Spleen (tissue), 11 donors: ENCODE results near the gene PLEKHO1. TPM values are rescaled to one million over a fixed set of nuclear protein-coding genes. Genes with fewer than 3 reads are reported as not detected.
"Not testable (repeated sequence)": the region's sequence is repeated elsewhere in the genome, so short reads cannot be mapped to it uniquely, and the experiment has no call there.

Experiments
- DNase-seq: peaks from one replicate; pipeline ENCODE4 v3.0.0-alpha.2; 2020
- H3K27ac ChIP-seq, 8 donors: fragments of 200-600 bp; sonication (generic) in 7 of 8; 1 replicate in 4 of 8; 2 replicates in 4 of 8; pipeline versions ENCODE4 v1.5.0 to v1.8.0; 2016 to 2021; ENCODE audit warnings: inconsistent platforms in 4 of 8, mild to moderate bottlenecking in 4 of 8, moderate library complexity in 1 of 8
- H3K27me3 ChIP-seq, 7 donors: fragments of 200-600 bp; sonication (generic) in 6 of 7; replicated peaks in 1 of 7; 1 replicate in 4 of 7; 2 replicates in 3 of 7; pipeline versions ENCODE4 v1.5.0 to v1.8.0; 2016 to 2021; ENCODE audit warnings: inconsistent platforms in 3 of 7, mild to moderate bottlenecking in 1 of 7
- H3K36me3 ChIP-seq, 6 donors: fragments of 200-600 bp; sonication (generic) in 5 of 6; 1 replicate in 4 of 6; 2 replicates in 2 of 6; pipeline versions ENCODE4 v1.5.0 to v1.8.0; 2016 to 2021; ENCODE audit warnings: inconsistent platforms in 2 of 6
- H3K4me1 ChIP-seq, 6 donors: fragments of 200-600 bp; sonication (generic) in 5 of 6; 1 replicate in 3 of 6; 2 replicates in 3 of 6; pipeline versions ENCODE4 v1.5.0 to v1.8.0; 2016 to 2021; ENCODE audit warnings: inconsistent platforms in 3 of 6
- H3K4me3 ChIP-seq, 8 donors: fragments of 200-600 bp; sonication (generic) in 7 of 8; 1 replicate in 4 of 8; 2 replicates in 4 of 8; pipeline versions ENCODE4 v1.5.0 to v1.8.0; 2016 to 2021; ENCODE audit warnings: inconsistent platforms in 4 of 8, mild to moderate bottlenecking in 4 of 8, moderate library complexity in 2 of 8
- H3K9me3 ChIP-seq, 8 donors: fragments of 200-600 bp; sonication (generic) in 7 of 8; 1 replicate in 4 of 8; 2 replicates in 4 of 8; pipeline versions ENCODE4 v1.5.0 to v1.8.0; 2016 to 2021; ENCODE audit warnings: inconsistent platforms in 4 of 8
- CTCF ChIP-seq, 11 experiments: fragments of 200-600 bp in 7 of 11; fragments of 450-650 bp in 4 of 11; sonication (generic) in 4 of 11; IDR thresholded peaks in 8 of 11; conservative IDR thresholded peaks in 3 of 11; 1 replicate in 7 of 11; 2 replicates in 4 of 11; pipeline versions ENCODE4 v1.4.0 to v1.8.0; 2016 to 2021; ENCODE audit warnings: antibody characterized with exemption in 11 of 11, inconsistent platforms in 4 of 11, mild to moderate bottlenecking in 1 of 11
- POLR2A ChIP-seq, 3 donors: fragments of 450-650 bp; IDR thresholded peaks; one replicate each; pipeline ENCODE4 v1.5.1; 2017; ENCODE audit warnings: antibody characterized with exemption in 3 of 3, mild to moderate bottlenecking in 1 of 3
- POLR2AphosphoS5 ChIP-seq, 3 donors: sonication (generic); formaldehyde crosslinking; IDR thresholded peaks; one replicate each; pipeline ENCODE4 v1.5.1; 2017; ENCODE audit warnings: antibody characterized with exemption in 3 of 3
- WGBS, 5 donors: extraction: QIAGEN DNeasy Blood & Tissue Kit in 3 of 5; methylation state at CpG; one replicate each; pipeline versions ENCODE4 v1.1.5 to v1.1.7; 2013 to 2018; 5-methylcytosine and 5-hydroxymethylcytosine counted together
- intact Hi-C: fragments of 100-400 bp; cut with DNase I; formaldehyde crosslinking; loops from one replicate; pipeline ENCODE4 v1.15.0; 2023; ENCODE audit warnings: low total_unique reads
- polyA plus RNA-seq, 3 donors: library from polyadenylated mRNA; stranded (reverse); fragments of 200-250 nt; gene quantifications; one replicate each; pipeline ENCODE4 v1.2.1, GENCODE V29; 2013
- total RNA-seq, 7 donors: library from RNA; depleted of rRNA in 3 of 7; stranded (reverse); fragments of >200 nt in 3 of 7; fragmentation: NEBNext Ultra II Directional in 4 of 7; extraction: Animal tissue kit (Norgen Biotek cat#: 25700) in 4 of 7; gene quantifications; one replicate each; pipeline versions ENCODE4 v1.1.0 to v1.2.1, GENCODE V29; 2016 to 2021
- donor health status: healthy with polysubstance abuse.
- donor health status: DM: no; HTN: no; CAD: no; lungs with moderate emphysema.
- donor health status: DM: no; HTN: no; CAD: no.
- donor health status: Bipolar disorder and iron deficiency.
- donor health status: healthy.
- donor health status: DM: no; HTN: no; CAD: no.
- donor health status: DM: yes; HTN: yes; CAD: no.

PLEKHO1 gene
- total and polyA plus RNA-seq, 10 donors = 95.9 to 228 (median 129) TPM

- Histone ChIP-seq H3K4me3 (no peak overlapping the region), H3K27me3 (no peaks in the 10 kb centered on the region), H3K36me3 (no peaks in the 10 kb centered on the region), H3K27ac (no peak overlapping the region), H3K4me1 (no peaks in the 10 kb centered on the region), H3K9me3 (no peaks in the 10 kb centered on the region)
- WGBS, 5 donors = 79 to 92% (median 88%) methylated on average over 1 of the region's 1 CpG
- intact Hi-C loops = no loop called here
- DNase-seq = no peak
- TF ChIP-seq CTCF (IDR thresholded peaks at IDR 0.05 in 8 of 11, conservative IDR thresholded peaks at IDR 0.05 in 3 of 11) (no peak), POLR2AphosphoS5 (IDR thresholded peaks at IDR 0.05) (no peak), POLR2A (IDR thresholded peaks at IDR 0.05) (no peak)
These were observed 46.7 kb downstream of the PLEKHO1 start for GRCh38 chr1:150196417-150196816.

GRCh38 chr1:150207281-150207971 is 57.7 kb downstream of the PLEKHO1 start:
- Histone ChIP-seq H3K27me3 (no peaks in the 10 kb centered on the region), H3K9me3 (no peaks in the 10 kb centered on the region), H3K36me3 (no peaks in the 10 kb centered on the region), H3K4me1 (no peaks in the 10 kb centered on the region), H3K4me3 (no peak overlapping the region), H3K27ac (no peak overlapping the region)
- DNase-seq = no peak
- TF ChIP-seq CTCF (IDR thresholded peaks at IDR 0.05 in 8 of 11, conservative IDR thresholded peaks at IDR 0.05 in 3 of 11) (no peak), POLR2A (IDR thresholded peaks at IDR 0.05) (no peak), POLR2AphosphoS5 (IDR thresholded peaks at IDR 0.05) (no peak)
- intact Hi-C loops = no loop called here
- 91 to 93% (median 93%) methylated on average over 7 of the region's 7 CpGs for WGBS, 5 donors

GRCh38 chr1:150208460-150208859 is 58.7 kb downstream of the PLEKHO1 start:
- 92 to 96% (median 95%) methylated on average over 6 of the region's 6 CpGs for WGBS, 5 donors
- DNase-seq, H3K27me3 ChIP-seq, H3K4me1 ChIP-seq, H3K36me3 ChIP-seq, H3K27ac ChIP-seq, H3K9me3 ChIP-seq, H3K4me3 ChIP-seq, intact Hi-C loops: not testable (repeated sequence)

Other genes starting within 250 kb of the PLEKHO1 start
- gene SV2A, start 232.1 kb upstream of the PLEKHO1 start, total RNA-seq = 1 to 10 TPM; 1.1 to 3.7 (median 2.5) TPM
- under 1 TPM; 0.43 to 0.90 (median 0.64) TPM for gene SV2A, start 232.1 kb upstream of the PLEKHO1 start, polyA plus RNA-seq
- gene SF3B4, start 222.1 kb upstream of the PLEKHO1 start, total RNA-seq = 10 to 100 TPM; 17.6 to 43.8 (median 40.5) TPM
- 10 to 100 TPM; 19.7 to 27.8 (median 24.6) TPM for gene SF3B4, start 222.1 kb upstream of the PLEKHO1 start, polyA plus RNA-seq
- 10 to 100 TPM in 2 of 7 donors, 1 to 10 TPM in 5; 4.4 to 16.2 (median 6.6) TPM for gene MTMR11, start 213.0 kb upstream of the PLEKHO1 start, total RNA-seq
- gene MTMR11, start 213.0 kb upstream of the PLEKHO1 start, polyA plus RNA-seq = 1 to 10 TPM; 1.4 to 3.3 (median 2.1) TPM
- 10 to 100 TPM; 10.2 to 20.5 (median 14.2) TPM for gene OTUD7B, start 139.2 kb upstream of the PLEKHO1 start, total RNA-seq
- gene OTUD7B, start 139.2 kb upstream of the PLEKHO1 start, polyA plus RNA-seq = 1 to 10 TPM in 1 of 3 donors, under 1 TPM in 2; 0.70 to 2.9 (median 0.78) TPM
- 10 to 100 TPM; 35.8 to 62.8 (median 47.4) TPM for gene VPS45, start 82.1 kb upstream of the PLEKHO1 start, total RNA-seq
- 10 to 100 TPM; 16.2 to 22.7 (median 21.6) TPM for gene VPS45, start 82.1 kb upstream of the PLEKHO1 start, polyA plus RNA-seq
- gene ANP32E, start 86.2 kb downstream of the PLEKHO1 start, total RNA-seq = 10 to 100 TPM; 29.8 to 44.0 (median 35.2) TPM
- gene ANP32E, start 86.2 kb downstream of the PLEKHO1 start, polyA plus RNA-seq = 10 to 100 TPM; 24.6 to 35.6 (median 31.7) TPM
- not detected for gene CA14, start 107.9 kb downstream of the PLEKHO1 start, total RNA-seq
- not detected for gene CA14, start 107.9 kb downstream of the PLEKHO1 start, polyA plus RNA-seq
- gene APH1A, start 119.1 kb downstream of the PLEKHO1 start, total RNA-seq = 100 to 1,000 TPM; 116 to 170 (median 135) TPM
- gene APH1A, start 119.1 kb downstream of the PLEKHO1 start, polyA plus RNA-seq = 100 to 1,000 TPM in 1 of 3 donors, 10 to 100 TPM in 2; 72.0 to 186 (median 87.3) TPM
- gene C1orf54, start 122.9 kb downstream of the PLEKHO1 start, total RNA-seq = 10 to 100 TPM; 15.1 to 42.8 (median 28.7) TPM
- gene C1orf54, start 122.9 kb downstream of the PLEKHO1 start, polyA plus RNA-seq = 10 to 100 TPM; 23.4 to 46.7 (median 37.4) TPM
- gene CIART, start 132.6 kb downstream of the PLEKHO1 start, total RNA-seq = 1 to 10 TPM in 5 of 7 donors, under 1 TPM in 1, not detected in 1; 0.97 to 3.9 (median 2.9) TPM
- gene CIART, start 132.6 kb downstream of the PLEKHO1 start, polyA plus RNA-seq = 1 to 10 TPM in 2 of 3 donors, under 1 TPM in 1; 0.83 to 1.5 (median 1.3) TPM
- gene MRPS21, start 143.9 kb downstream of the PLEKHO1 start, total RNA-seq = 10 to 100 TPM; 39.3 to 49.4 (median 43.7) TPM
- 100 to 1,000 TPM in 2 of 3 donors, 10 to 100 TPM in 1; 88.9 to 116 (median 112) TPM for gene MRPS21, start 143.9 kb downstream of the PLEKHO1 start, polyA plus RNA-seq
- 100 to 1,000 TPM in 2 of 7 donors, 10 to 100 TPM in 5; 60.9 to 107 (median 78.2) TPM for gene PRPF3, start 171.6 kb downstream of the PLEKHO1 start, total RNA-seq
- gene PRPF3, start 171.6 kb downstream of the PLEKHO1 start, polyA plus RNA-seq = 10 to 100 TPM; 28.8 to 67.3 (median 54.1) TPM
- gene RPRD2, start 214.2 kb downstream of the PLEKHO1 start, total RNA-seq = 10 to 100 TPM; 23.8 to 42.4 (median 32.8) TPM
- gene RPRD2, start 214.2 kb downstream of the PLEKHO1 start, polyA plus RNA-seq = 1 to 10 TPM; 3.8 to 7.4 (median 4.3) TPM